ENCODE measurements around the gene SLCO1C1.

SLCO1C1 gene

GRCh38 chr12:20716985-20717384 lies 21.9 kb downstream of the SLCO1C1 start:
- no peak for TF ChIP-seq CTCF (IDR thresholded peaks at IDR 0.05; ENCODE audit: low read depth, low read length, missing control alignments)
- Histone ChIP-seq H3K27ac (no peak overlapping the region), H3K36me3 (replicated peaks) (no peaks in the 10 kb centered on the region), H3K4me3 (ENCODE audit: low read depth, low read length) (no peak overlapping the region), H3K27me3 (replicated peaks) (no peaks in the 10 kb centered on the region)
- no peak for DNase-seq
- in situ Hi-C loops (cut with HindIII; ENCODE audit: low pct_ligation_motif_present, low sequenced_read_pairs) = no loop called here

- no peak overlapping the region for H3K4me3 ChIP-seq (ENCODE audit: low read depth, low read length)
- no peaks in the 10 kb centered on the region for H3K36me3 ChIP-seq (replicated peaks)
- H3K27me3 ChIP-seq (replicated peaks) = no peaks in the 10 kb centered on the region
- TF ChIP-seq CTCF (IDR thresholded peaks at IDR 0.05; ENCODE audit: low read depth, low read length, missing control alignments) = no peak
- DNase-seq = no peak
- in situ Hi-C loops (cut with HindIII; ENCODE audit: low pct_ligation_motif_present, low sequenced_read_pairs) = no loop called here
- no peak overlapping the region for H3K27ac ChIP-seq
Observed at GRCh38 chr12:20718294-20718693, 23.2 kb downstream of the SLCO1C1 start.

- Histone ChIP-seq H3K27ac (no peak overlapping the region), H3K36me3 (replicated peaks) (no peaks in the 10 kb centered on the region), H3K27me3 (replicated peaks) (no peaks in the 10 kb centered on the region), H3K4me3 (ENCODE audit: low read depth, low read length) (no peak overlapping the region)
- in situ Hi-C loops (cut with HindIII; ENCODE audit: low pct_ligation_motif_present, low sequenced_read_pairs) = no loop called here
- DNase-seq = no peak
- TF ChIP-seq CTCF (IDR thresholded peaks at IDR 0.05; ENCODE audit: low read depth, low read length, missing control alignments) = no peak
Observed at GRCh38 chr12:20722142-20722541, 27.0 kb downstream of the SLCO1C1 start.

- Histone ChIP-seq H3K36me3 (replicated peaks) (no peaks in the 10 kb centered on the region), H3K27me3 (replicated peaks) (no peaks in the 10 kb centered on the region), H3K4me3 (ENCODE audit: low read depth, low read length) (no peak overlapping the region), H3K27ac (no peak overlapping the region)
- in situ Hi-C loops (cut with HindIII; ENCODE audit: low pct_ligation_motif_present, low sequenced_read_pairs) = no loop called here
- no peak for TF ChIP-seq CTCF (IDR thresholded peaks at IDR 0.05; ENCODE audit: low read depth, low read length, missing control alignments)
- no peak for DNase-seq
Observed at GRCh38 chr12:20731274-20731673, 36.1 kb downstream of the SLCO1C1 start.

- H3K27me3 ChIP-seq (replicated peaks) = no peaks in the 10 kb centered on the region
- in situ Hi-C loops (cut with HindIII; ENCODE audit: low pct_ligation_motif_present, low sequenced_read_pairs) = no loop called here
- no peaks in the 10 kb centered on the region for H3K36me3 ChIP-seq (replicated peaks)
- DNase-seq = no peak
- H3K4me3 ChIP-seq (ENCODE audit: low read depth, low read length) = no peak overlapping the region
- no peak for TF ChIP-seq CTCF (IDR thresholded peaks at IDR 0.05; ENCODE audit: low read depth, low read length, missing control alignments)
- no peak overlapping the region for H3K27ac ChIP-seq
Observed at GRCh38 chr12:20740972-20741371, 45.8 kb downstream of the SLCO1C1 start.

- no peaks in the 10 kb centered on the region for H3K36me3 ChIP-seq (replicated peaks)
- H3K4me3 ChIP-seq (ENCODE audit: low read depth, low read length) = no peak overlapping the region
- in situ Hi-C loops (cut with HindIII; ENCODE audit: low pct_ligation_motif_present, low sequenced_read_pairs) = no loop called here
- no peaks in the 10 kb centered on the region for H3K27me3 ChIP-seq (replicated peaks)
- H3K27ac ChIP-seq = no peak overlapping the region
- DNase-seq = no peak
- no peak for TF ChIP-seq CTCF (IDR thresholded peaks at IDR 0.05; ENCODE audit: low read depth, low read length, missing control alignments)
Observed at GRCh38 chr12:20748198-20748597, 53.1 kb downstream of the SLCO1C1 start.

Measured in brain microvascular endothelial cell (primary cell).